ENCODE measurements around the gene LINGO4.

GRCh38 chr1:151809290-151809984 is 4.2 kb upstream of the LINGO4 start:
- TF ChIP-seq ELF4 (CRISPR knock-in tag; IDR thresholded peaks at IDR 0.05; ENCODE audit: low read depth) (no peak), ATF6 (CRISPR knock-in tag; IDR thresholded peaks at IDR 0.05) (no peak), ZNF317 (CRISPR knock-in tag; IDR thresholded peaks at IDR 0.05; ENCODE audit: borderline replicate concordance, low read depth) (no peak), FOXP1 (CRISPR knock-in tag; IDR thresholded peaks at IDR 0.05; ENCODE audit: borderline replicate concordance) (no peak), ZBTB21 (CRISPR knock-in tag; IDR thresholded peaks at IDR 0.05; ENCODE audit: borderline replicate concordance) (no peak), PRDM15 (CRISPR knock-in tag; IDR thresholded peaks at IDR 0.05) (no peak), NFE2L1 (CRISPR knock-in tag; IDR thresholded peaks at IDR 0.05) (no peak), TEAD4 (CRISPR knock-in tag; IDR thresholded peaks at IDR 0.05) (no peak)
- TF ChIP-seq, protein P1, sequence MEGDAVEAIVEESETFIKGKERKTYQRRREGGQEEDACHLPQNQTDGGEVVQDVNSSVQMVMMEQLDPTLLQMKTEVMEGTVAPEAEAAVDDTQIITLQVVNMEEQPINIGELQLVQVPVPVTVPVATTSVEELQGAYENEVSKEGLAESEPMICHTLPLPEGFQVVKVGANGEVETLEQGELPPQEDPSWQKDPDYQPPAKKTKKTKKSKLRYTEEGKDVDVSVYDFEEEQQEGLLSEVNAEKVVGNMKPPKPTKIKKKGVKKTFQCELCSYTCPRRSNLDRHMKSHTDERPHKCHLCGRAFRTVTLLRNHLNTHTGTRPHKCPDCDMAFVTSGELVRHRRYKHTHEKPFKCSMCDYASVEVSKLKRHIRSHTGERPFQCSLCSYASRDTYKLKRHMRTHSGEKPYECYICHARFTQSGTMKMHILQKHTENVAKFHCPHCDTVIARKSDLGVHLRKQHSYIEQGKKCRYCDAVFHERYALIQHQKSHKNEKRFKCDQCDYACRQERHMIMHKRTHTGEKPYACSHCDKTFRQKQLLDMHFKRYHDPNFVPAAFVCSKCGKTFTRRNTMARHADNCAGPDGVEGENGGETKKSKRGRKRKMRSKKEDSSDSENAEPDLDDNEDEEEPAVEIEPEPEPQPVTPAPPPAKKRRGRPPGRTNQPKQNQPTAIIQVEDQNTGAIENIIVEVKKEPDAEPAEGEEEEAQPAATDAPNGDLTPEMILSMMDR (IDR thresholded peaks at IDR 0.05): no peak
- TF ChIP-seq, protein P2, sequence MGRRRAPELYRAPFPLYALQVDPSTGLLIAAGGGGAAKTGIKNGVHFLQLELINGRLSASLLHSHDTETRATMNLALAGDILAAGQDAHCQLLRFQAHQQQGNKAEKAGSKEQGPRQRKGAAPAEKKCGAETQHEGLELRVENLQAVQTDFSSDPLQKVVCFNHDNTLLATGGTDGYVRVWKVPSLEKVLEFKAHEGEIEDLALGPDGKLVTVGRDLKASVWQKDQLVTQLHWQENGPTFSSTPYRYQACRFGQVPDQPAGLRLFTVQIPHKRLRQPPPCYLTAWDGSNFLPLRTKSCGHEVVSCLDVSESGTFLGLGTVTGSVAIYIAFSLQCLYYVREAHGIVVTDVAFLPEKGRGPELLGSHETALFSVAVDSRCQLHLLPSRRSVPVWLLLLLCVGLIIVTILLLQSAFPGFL (CRISPR knock-in tag; IDR thresholded peaks at IDR 0.05; ENCODE audit: borderline replicate concordance): no peak
